ENCODE data around the gene LRIG3. TPM values are rescaled to one million over a fixed set of nuclear protein-coding genes. Genes with fewer than 3 reads are reported as not detected.

Gene LRIG3
- total and polyA plus RNA-seq, 9 of the 15 experiments (the other 6 are each of a cell fraction or from before 2014, with no cell fraction given): 0.18 TPM; not detected in 8

DNA sequence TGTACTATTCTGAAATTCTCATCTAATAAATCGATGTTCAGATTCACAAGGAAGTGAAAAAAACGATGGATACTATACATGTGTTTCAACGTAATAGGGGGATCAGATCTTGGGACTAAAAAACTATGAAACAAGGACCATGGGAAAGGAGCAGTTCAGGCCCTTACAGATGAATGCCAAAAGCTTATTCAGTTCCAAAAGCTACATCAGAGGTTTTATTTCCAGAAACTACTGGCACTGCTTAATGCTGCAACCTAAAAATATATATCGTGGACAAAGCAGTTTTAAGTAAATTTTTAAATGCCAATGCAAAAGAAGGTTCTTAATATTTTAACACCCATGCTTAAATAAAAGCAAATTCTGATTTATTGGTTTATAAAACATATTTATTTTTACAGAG, 38.5 kb downstream of the LRIG3 start (continued):
- TF ChIP-seq, protein P1, sequence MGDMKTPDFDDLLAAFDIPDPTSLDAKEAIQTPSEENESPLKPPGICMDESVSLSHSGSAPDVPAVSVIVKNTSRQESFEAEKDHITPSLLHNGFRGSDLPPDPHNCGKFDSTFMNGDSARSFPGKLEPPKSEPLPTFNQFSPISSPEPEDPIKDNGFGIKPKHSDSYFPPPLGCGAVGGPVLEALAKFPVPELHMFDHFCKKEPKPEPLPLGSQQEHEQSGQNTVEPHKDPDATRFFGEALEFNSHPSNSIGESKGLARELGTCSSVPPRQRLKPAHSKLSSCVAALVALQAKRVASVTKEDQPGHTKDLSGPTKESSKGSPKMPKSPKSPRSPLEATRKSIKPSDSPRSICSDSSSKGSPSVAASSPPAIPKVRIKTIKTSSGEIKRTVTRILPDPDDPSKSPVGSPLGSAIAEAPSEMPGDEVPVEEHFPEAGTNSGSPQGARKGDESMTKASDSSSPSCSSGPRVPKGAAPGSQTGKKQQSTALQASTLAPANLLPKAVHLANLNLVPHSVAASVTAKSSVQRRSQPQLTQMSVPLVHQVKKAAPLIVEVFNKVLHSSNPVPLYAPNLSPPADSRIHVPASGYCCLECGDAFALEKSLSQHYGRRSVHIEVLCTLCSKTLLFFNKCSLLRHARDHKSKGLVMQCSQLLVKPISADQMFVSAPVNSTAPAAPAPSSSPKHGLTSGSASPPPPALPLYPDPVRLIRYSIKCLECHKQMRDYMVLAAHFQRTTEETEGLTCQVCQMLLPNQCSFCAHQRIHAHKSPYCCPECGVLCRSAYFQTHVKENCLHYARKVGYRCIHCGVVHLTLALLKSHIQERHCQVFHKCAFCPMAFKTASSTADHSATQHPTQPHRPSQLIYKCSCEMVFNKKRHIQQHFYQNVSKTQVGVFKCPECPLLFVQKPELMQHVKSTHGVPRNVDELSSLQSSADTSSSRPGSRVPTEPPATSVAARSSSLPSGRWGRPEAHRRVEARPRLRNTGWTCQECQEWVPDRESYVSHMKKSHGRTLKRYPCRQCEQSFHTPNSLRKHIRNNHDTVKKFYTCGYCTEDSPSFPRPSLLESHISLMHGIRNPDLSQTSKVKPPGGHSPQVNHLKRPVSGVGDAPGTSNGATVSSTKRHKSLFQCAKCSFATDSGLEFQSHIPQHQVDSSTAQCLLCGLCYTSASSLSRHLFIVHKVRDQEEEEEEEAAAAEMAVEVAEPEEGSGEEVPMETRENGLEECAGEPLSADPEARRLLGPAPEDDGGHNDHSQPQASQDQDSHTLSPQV (IDR thresholded peaks at IDR 0.05): no peak
- no peak for TF ChIP-seq ETS2 (tag; IDR thresholded peaks at IDR 0.05; ENCODE audit: borderline replicate concordance, poor library complexity, severe bottlenecking)
- no peak for TF ChIP-seq SAFB2 (IDR thresholded peaks at IDR 0.05; ENCODE audit: borderline replicate concordance, low read depth, low read length, severe bottlenecking)
- TF ChIP-seq ADNP (tag; IDR thresholded peaks at IDR 0.05): no peak
- no peak for TF ChIP-seq CBFB (CRISPR knock-in tag; IDR thresholded peaks at IDR 0.05)
- TF ChIP-seq GABPB1 (CRISPR knock-in tag; IDR thresholded peaks at IDR 0.05): no peak
- TF ChIP-seq, protein P2, sequence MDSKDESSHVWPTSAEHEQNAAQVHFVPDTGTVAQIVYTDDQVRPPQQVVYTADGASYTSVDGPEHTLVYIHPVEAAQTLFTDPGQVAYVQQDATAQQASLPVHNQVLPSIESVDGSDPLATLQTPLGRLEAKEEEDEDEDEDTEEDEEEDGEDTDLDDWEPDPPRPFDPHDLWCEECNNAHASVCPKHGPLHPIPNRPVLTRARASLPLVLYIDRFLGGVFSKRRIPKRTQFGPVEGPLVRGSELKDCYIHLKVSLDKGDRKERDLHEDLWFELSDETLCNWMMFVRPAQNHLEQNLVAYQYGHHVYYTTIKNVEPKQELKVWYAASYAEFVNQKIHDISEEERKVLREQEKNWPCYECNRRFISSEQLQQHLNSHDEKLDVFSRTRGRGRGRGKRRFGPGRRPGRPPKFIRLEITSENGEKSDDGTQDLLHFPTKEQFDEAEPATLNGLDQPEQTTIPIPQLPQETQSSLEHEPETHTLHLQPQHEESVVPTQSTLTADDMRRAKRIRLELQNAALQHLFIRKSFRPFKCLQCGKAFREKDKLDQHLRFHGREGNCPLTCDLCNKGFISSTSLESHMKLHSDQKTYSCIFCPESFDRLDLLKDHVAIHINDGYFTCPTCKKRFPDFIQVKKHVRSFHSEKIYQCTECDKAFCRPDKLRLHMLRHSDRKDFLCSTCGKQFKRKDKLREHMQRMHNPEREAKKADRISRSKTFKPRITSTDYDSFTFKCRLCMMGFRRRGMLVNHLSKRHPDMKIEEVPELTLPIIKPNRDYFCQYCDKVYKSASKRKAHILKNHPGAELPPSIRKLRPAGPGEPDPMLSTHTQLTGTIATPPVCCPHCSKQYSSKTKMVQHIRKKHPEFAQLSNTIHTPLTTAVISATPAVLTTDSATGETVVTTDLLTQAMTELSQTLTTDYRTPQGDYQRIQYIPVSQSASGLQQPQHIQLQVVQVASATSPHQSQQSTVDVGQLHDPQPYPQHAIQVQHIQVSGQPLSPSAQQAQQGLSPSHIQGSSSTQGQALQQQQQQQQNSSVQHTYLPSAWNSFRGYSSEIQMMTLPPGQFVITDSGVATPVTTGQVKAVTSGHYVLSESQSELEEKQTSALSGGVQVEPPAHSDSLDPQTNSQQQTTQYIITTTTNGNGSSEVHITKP (IDR thresholded peaks at IDR 0.05; ENCODE audit: partially characterized antibody): no peak

Measured in K562 (cell line).